Measurements from ENCODE around the gene CREBL2.
"Not testable (repeated sequence)": the region's sequence is repeated elsewhere in the genome, so short reads cannot be mapped to it uniquely, and the experiment has no call there.

CREBL2 gene, protein sequence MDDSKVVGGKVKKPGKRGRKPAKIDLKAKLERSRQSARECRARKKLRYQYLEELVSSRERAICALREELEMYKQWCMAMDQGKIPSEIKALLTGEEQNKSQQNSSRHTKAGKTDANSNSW

GRCh38 chr12:12611512-12612306 is at the start of gene CREBL2:
CREBL2 (plus strand) TSS chr12:12611876; CDS start chr12:12612173, 297 bp downstream.
- DNase-seq: peak; percentile 100

DNA sequence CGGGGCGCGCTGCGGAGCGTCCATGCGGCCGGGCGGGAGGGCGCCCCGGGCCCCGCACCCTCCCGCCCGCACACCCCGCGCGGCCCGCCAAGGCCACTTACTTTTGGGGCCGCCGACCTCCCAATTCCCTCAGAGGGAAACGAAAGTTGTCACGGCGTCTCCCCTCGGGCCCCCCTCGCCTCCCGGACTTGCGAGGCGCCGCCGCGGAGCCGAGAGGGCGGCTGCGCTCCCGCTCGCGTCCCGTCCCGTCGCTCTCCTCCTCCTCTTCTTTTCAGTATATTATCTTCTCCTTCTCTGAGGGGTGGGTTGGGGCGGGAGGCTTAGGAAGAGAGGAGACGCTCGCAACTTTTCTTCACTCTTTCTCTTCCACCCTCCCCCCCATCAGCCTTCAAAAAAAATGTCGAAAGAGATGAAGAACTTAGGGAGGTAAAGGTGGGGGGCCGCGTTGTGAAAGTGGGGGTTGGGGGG is 49.6 kb upstream of the CREBL2 start:
- peak; percentile 84 for DNase-seq

DNA sequence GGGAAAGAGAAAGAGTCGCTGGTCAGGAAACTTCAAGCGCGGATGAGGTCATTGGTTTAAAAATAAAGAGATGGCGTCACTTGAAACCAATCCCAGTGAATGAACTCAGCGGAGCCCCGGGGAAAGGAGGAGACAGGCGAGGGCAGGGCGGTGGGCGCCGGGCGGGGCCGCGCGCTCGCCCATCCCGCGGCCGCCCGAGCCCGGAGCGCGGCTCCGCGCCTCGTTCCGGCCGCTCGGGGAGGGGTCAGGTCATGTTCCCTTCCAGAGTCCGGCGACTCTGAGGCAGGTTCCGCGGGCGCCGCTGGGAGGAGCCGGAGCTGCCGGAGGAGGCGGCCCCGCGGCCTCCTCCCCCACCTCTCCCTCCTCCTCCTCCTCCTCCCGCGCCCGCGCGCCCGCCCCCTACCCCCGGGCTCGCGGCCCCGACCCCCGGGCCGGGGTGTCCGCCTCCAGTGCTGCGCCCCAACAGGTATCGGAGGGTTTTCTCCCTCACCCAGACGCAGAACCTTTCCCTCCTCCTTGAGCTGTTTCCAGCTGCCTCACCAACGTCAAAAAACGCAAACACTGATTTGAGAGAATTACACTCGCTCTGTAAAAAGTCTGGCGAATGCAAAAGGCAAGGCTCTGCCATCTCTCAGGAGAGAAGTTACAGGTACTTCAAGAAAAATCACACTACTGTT is 49.0 kb upstream of the CREBL2 start, which contains the start of gene DUSP16:
TSS of gene DUSP16 (minus strand) at position 279 of the 677 bp plus-strand sequence. CDS start 41,765 bp downstream, outside the sequence.
- DNase-seq: peak; percentile 99

DNA sequence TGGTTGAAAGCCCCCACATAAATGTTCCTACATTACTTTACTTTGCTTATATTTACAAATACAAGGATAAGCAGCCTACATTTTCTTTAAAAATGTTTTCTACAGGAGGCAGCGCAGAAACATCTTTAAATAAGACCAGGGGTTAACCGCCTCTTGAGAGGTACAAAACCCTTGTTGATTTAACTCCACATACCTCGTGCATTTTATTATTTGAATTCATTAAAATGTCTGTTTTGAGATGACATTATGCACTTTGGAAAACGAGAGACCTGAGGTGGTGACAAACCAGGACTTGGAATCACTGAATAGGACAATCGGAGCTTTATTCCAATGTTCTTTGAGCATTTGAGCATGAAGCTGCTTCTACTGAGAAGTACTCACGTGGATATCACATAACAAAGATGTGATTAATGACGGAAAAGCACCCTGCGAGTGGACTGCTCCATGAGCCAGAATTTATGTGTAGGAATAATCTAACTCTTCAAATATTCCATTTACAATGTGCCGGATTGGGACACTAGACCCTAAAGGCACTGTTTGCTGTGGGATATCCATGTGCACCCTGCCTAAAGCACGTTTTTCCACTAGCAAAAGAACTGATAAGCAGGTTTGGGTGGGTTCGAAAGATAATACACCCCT is 48.3 kb upstream of the CREBL2 start:
- DNase-seq: peak; percentile 61

- peak; percentile 28 for DNase-seq
Measured at GRCh38 chr12:12564911-12565310, 46.8 kb upstream of the CREBL2 start.

- DNase-seq: not testable (repeated sequence)
Measured at GRCh38 chr12:12565971-12566370, 45.7 kb upstream of the CREBL2 start.

DNA sequence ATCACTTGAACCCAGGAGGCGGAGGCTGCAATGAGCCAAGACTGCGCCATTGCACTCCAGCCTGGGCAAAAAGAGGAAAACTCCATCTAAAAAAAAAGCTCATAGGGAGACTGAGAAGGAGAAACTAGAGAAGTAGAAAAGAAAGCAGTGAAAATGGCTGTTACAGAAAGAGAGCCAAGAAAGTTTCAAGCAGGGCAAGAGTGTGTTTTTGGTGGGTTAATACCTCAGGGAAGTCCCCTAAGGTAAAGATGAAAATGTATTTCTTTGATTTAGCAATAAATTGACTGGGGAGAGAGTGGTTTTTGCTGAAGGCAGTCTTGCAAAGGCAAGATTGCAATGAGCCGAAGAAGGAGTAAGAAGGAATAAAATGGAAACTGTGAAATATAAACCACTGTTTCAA is 39.0 kb upstream of the CREBL2 start:
- no peak for DNase-seq

DNA sequence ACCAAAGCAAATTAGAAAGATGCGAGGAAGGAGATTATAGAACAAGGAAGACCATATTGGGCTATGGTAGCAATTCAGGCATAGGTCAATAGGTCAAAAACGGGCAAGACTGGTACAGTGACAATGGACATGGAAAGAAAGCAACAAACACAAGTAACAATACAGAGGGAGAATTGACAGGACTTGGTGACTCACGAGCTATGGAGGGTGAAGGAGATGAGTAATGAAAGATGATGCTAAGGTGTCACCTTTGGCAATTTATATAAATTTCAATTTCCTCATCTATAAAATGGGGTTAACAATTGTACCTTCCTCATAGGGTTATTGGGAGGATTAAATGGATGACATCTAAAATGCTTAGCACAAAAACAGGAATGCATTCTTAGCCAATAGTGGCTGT is 33.9 kb upstream of the CREBL2 start:
- DNase-seq: no peak

DNA sequence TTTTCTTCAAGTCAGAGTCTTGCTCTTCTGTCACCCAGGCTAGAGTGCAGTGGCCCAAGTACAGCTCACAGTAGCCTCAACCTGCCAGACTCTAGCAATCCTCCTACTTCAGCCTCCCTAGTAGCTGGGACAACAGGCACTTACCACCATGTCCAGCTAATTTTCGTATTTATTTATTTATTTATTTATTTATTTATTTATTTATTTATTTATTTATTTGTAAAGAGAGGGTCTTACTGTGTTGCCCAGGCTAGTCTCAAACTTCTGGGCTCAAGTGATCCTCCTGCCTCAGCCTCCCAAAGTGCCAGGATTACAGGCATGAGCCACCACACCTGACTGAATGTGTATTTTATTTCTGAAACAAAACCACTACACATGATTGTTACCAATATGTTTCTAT is 31.0 kb upstream of the CREBL2 start:
- DNase-seq: not testable (repeated sequence)

GRCh38 chr12:12582193-12582881 is 29.3 kb upstream of the CREBL2 start:
- no peak for DNase-seq

DNA sequence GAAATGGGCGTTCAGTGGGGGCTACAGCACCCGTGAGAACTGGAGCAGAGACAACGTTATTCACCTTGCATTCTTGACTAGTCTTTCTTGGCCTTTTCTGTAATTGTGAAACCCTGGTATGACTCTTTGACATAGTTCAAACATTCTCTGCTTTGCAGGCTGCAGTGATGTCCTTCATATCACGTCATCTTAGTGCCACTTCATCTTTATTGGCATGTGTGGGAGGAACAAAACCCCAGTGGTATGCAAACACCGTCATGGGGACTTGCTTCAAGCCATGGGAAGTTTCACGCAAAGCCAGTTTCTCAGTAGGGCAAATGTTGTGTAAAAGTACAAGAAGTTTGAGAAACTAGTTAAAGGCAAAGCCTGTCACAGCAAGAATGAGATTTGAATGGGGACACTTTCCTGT is 28.8 kb upstream of the CREBL2 start:
- peak; percentile 43 for DNase-seq

- no peak for DNase-seq
Measured at GRCh38 chr12:12583510-12584178, 28.0 kb upstream of the CREBL2 start.

- DNase-seq: no peak
Measured at GRCh38 chr12:12585115-12585863, 26.4 kb upstream of the CREBL2 start.

- DNase-seq: peak; percentile 84
Measured at GRCh38 chr12:12586879-12587675, 24.6 kb upstream of the CREBL2 start.

GRCh38 chr12:12587878-12588277 is 23.8 kb upstream of the CREBL2 start:
- no peak for DNase-seq

GRCh38 chr12:12588436-12588835 is 23.2 kb upstream of the CREBL2 start:
- not testable (repeated sequence) for DNase-seq

DNA sequence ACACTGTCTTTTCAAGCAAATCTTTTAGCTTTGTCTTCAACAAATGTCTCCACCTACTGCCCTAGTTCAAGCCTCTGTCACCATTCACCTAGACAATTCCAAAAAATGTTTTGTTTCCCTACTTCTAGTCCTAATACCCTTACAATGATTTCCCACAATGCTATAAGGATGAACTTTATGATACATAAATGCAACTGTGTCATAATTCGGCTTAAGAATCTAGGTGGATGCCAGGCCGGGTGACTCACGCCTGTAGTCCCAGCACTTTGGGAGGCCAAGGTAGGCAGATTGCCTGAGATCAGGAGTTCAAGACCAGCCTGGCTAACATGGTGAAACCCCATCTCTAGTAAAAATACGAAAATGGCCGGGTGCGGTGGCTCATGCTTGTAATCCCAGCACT is 20.7 kb upstream of the CREBL2 start:
- DNase-seq: no peak

GRCh38 chr12:12592930-12593329 is 18.7 kb upstream of the CREBL2 start:
- DNase-seq: peak; percentile 53

- DNase-seq: not testable (repeated sequence)
Measured at GRCh38 chr12:12595929-12596328, 15.7 kb upstream of the CREBL2 start.

DNA sequence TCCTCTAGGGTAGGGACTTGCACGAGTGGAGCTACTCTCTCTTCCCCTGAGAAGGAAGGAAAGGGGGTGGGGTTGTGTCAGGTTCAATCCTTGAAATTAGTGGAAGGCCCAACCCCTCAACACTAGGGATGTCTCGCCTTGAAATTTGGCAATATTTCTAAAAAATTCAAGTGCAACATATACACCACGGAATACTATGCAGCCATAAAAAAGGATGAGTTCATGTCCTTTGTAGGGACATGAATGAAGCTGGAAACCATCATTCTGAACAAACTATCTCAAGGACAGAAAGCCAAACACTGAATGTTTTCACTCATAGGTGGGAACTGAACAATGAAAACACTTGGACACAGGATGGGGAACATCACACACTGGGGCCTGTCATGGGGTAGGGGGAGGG is 15.1 kb upstream of the CREBL2 start:
- DNase-seq: not testable (repeated sequence)
